H1 (cell line): ENCODE data around the gene CBARP. TPM values are rescaled to one million over a fixed set of nuclear protein-coding genes. Genes with fewer than 3 reads are reported as not detected.

Experiments used
- ATF2 ChIP-seq: IDR thresholded peaks from 2 replicates; pipeline ENCODE4 v1.6.1; 2012; ENCODE audit warnings: low read length, inconsistent platforms
- ATF3 ChIP-seq: IDR thresholded peaks from 2 replicates; pipeline ENCODE4 v1.6.1; 2011; ENCODE audit warnings: low read depth, mild to moderate bottlenecking, low read length; ENCODE audit not compliant: insufficient read depth
- CEBPB ChIP-seq: IDR thresholded peaks from 2 replicates; pipeline ENCODE4 v1.6.1; 2012; ENCODE audit warnings: low read depth, low read length
- CHD1 ChIP-seq: IDR thresholded peaks from 2 replicates; pipeline ENCODE4 v1.6.1; 2012; ENCODE audit warnings: low read depth, low read length, improper control_type of control experiment
- E2F6 ChIP-seq: IDR thresholded peaks from 2 replicates; pipeline ENCODE4 v1.6.1; 2012; ENCODE audit warnings: inconsistent platforms
- FOSL1 ChIP-seq: IDR thresholded peaks from 2 replicates; pipeline ENCODE4 v1.6.1; 2011; ENCODE audit warnings: mild to moderate bottlenecking, low read depth, low read length, moderate library complexity; ENCODE audit not compliant: insufficient read depth
- JUN ChIP-seq: IDR thresholded peaks from 2 replicates; pipeline ENCODE4 v1.6.1; 2011; ENCODE audit warnings: low read depth, mild to moderate bottlenecking, improper control_type of control experiment, low read length
- NRF1 ChIP-seq: IDR thresholded peaks from 2 replicates; pipeline ENCODE4 v1.6.1; 2011; ENCODE audit warnings: mild to moderate bottlenecking, low read depth, low read length, improper control_type of control experiment
- PHF8 ChIP-seq: fragments of 200-600 bp; sonication (generic); conservative IDR thresholded peaks from 2 replicates; pipeline ENCODE4 v1.7.1; 2012; ENCODE audit warnings: low read depth, mild to moderate bottlenecking, inconsistent platforms, low read length, moderate library complexity
- POLR2A ChIP-seq, 2 experiments: IDR thresholded peaks; 1 replicate in 1 of 2; 2 replicates in 1 of 2; pipeline ENCODE4 v1.6.1; 2011; ENCODE audit warnings: low read depth in 2 of 2, low read length in 2 of 2, mild to moderate bottlenecking in 2 of 2; ENCODE audit errors: control extremely low read depth in 1 of 2
- RBBP5 ChIP-seq: IDR thresholded peaks from 2 replicates; pipeline ENCODE4 v1.7.1; 2012; ENCODE audit warnings: low read depth, mild to moderate bottlenecking, inconsistent platforms, low read length, moderate library complexity, borderline replicate concordance
- SAP30 ChIP-seq: fragments of 300-600 bp; sonication (generic); IDR thresholded peaks from 2 replicates; pipeline ENCODE4 v1.7.1; 2012; ENCODE audit warnings: low read length, moderate library complexity, mild to moderate bottlenecking, inconsistent platforms; ENCODE audit not compliant: insufficient read depth, insufficient replicate concordance
- SIN3A ChIP-seq, 2 experiments: IDR thresholded peaks in 1 of 2; conservative IDR thresholded peaks in 1 of 2; 2 replicates each; pipeline ENCODE4 v1.6.1; 2011 to 2012; ENCODE audit warnings: low read length in 2 of 2, improper control_type of control experiment in 1 of 2, low read depth in 1 of 2, mild to moderate bottlenecking in 1 of 2
- SIRT6 ChIP-seq: IDR thresholded peaks from one replicate; pipeline ENCODE4 v1.7.1; 2012; ENCODE audit warnings: low read length, inconsistent platforms
- SP2 ChIP-seq: IDR thresholded peaks from 2 replicates; pipeline ENCODE4 v1.6.1; 2012; ENCODE audit warnings: mild to moderate bottlenecking, low read length, inconsistent platforms
- SP4 ChIP-seq: IDR thresholded peaks from 2 replicates; pipeline ENCODE4 v1.6.1; 2012; ENCODE audit warnings: low read length, inconsistent platforms
- TAF7 ChIP-seq: optimal IDR thresholded peaks from 2 replicates; pipeline ENCODE3; 2011; ENCODE audit warnings: low read depth, mild to moderate bottlenecking, inconsistent platforms, low read length, moderate library complexity, borderline replicate concordance
- TEAD4 ChIP-seq: IDR thresholded peaks from 2 replicates; pipeline ENCODE4 v1.6.1; 2012; ENCODE audit warnings: low read depth, low read length, inconsistent platforms, mixed read lengths
- USF2 ChIP-seq: IDR thresholded peaks from 2 replicates; pipeline ENCODE4 v1.6.1; 2011; ENCODE audit warnings: low read length, improper control_type of control experiment
- YY1 ChIP-seq: IDR thresholded peaks from 2 replicates; pipeline ENCODE4 v1.6.1; 2011; ENCODE audit warnings: low read depth, mild to moderate bottlenecking, low read length
- polyA plus RNA-seq, 7 experiments: library from polyadenylated mRNA; depleted of rRNA in 3 of 7; stranded (reverse) in 5 of 7; unstranded in 2 of 7; fragments of >200 nt in 5 of 7; fragments of 200-250 nt in 2 of 7; gene quantifications; 1 replicate in 5 of 7; 2 replicates in 1 of 7; 4 replicates in 1 of 7; pipeline versions ENCODE4 v1.2.1 to v1.2.3, GENCODE V29; 2011 to 2013; ENCODE audit warnings: missing spikeins in 2 of 7, mixed read lengths in 2 of 7
- total RNA-seq: library from RNA; stranded (reverse); fragmentation: NEBNext Ultra II Directional; extraction: Animal tissue kit (Norgen Biotek cat#: 25700); gene quantifications from 2 replicates; pipeline ENCODE4 v1.2.1, GENCODE V29; 2021

CBARP gene
- total and polyA plus RNA-seq, 2 of the 8 experiments (the other 6 are each of a cell fraction or from before 2014, with no cell fraction given): 4.9 to 14.7 TPM

- no peak for TF ChIP-seq SIRT6
- TF ChIP-seq NRF1: peak; percentile 92
- peak; percentile 54; the same call in 1 of the 2 replicates for TF ChIP-seq PHF8
- peak; percentile 79 for TF ChIP-seq SAP30
- TF ChIP-seq YY1: peak; percentile 98
- TF ChIP-seq SP4: peak; percentile 31
- 0 out of 2 replicates have a peak, but pooled peaks have one; percentile 39 for TF ChIP-seq ATF3
- peak; percentile 44 to 74; a peak in 2 of 4 replicates for TF ChIP-seq SIN3A (conservative IDR thresholded peaks at IDR 0.05 in 1 of 2, IDR thresholded peaks at IDR 0.05 in 1 of 2; ENCODE audit: low read depth in 1 of 2, low read length in 2 of 2)
- peak; percentile 4 for TF ChIP-seq TAF7
- TF ChIP-seq E2F6: peak; percentile 96
- peak; percentile 37; the same call in 1 of the 2 replicates for TF ChIP-seq ATF2
- TF ChIP-seq FOSL1: no peak
- peak; percentile 73 for TF ChIP-seq USF2
- TF ChIP-seq TEAD4: peak; percentile 23; the same call in 1 of the 2 replicates
- TF ChIP-seq CEBPB: no peak
- no peak for TF ChIP-seq JUN
- no peak for TF ChIP-seq SP2
- no peak for TF ChIP-seq CHD1
- TF ChIP-seq POLR2A (IDR thresholded peaks at IDR 0.05; ENCODE audit: control extremely low read depth in 1 of 2, low read depth in 2 of 2, low read length in 2 of 2): peak; percentile 83 to 95
- TF ChIP-seq RBBP5: 0 out of 2 replicates have a peak, but pooled peaks have one; percentile 32
Observed at GRCh38 chr19:1269478-1270212, 31.8 kb upstream of the CBARP start (continued).
